GM19452 (cell line): ENCODE data around the gene SEMA3C.

Experiments
- ATAC-seq: cut with Tn5 transposase; IDR thresholded peaks from one replicate; pipeline ENCODE4 v1.9.1; 2021; ENCODE audit not compliant: unreplicated experiment

The SEMA3C gene

GRCh38 chr7:80783678-80784327 is 135.0 kb downstream of the SEMA3C start:
- ATAC-seq: no peak

- no peak for ATAC-seq
Measured at GRCh38 chr7:80783186-80783677, 135.6 kb downstream of the SEMA3C start.

GRCh38 chr7:80781561-80781979 is 137.3 kb downstream of the SEMA3C start:
- ATAC-seq: no peak

GRCh38 chr7:80781146-80781545 is 137.7 kb downstream of the SEMA3C start:
- ATAC-seq: no peak

- ATAC-seq: no peak
Measured at GRCh38 chr7:80779456-80779855, 139.4 kb downstream of the SEMA3C start.

- ATAC-seq: no peak
Measured at GRCh38 chr7:80775897-80776296, 143.0 kb downstream of the SEMA3C start.

- no peak for ATAC-seq
Measured at GRCh38 chr7:80775482-80775881, 143.4 kb downstream of the SEMA3C start.

- no peak for ATAC-seq
Measured at GRCh38 chr7:80774843-80775242, 144.0 kb downstream of the SEMA3C start.

GRCh38 chr7:80773787-80774508 is 144.9 kb downstream of the SEMA3C start:
- no peak for ATAC-seq

- no peak for ATAC-seq
Measured at GRCh38 chr7:80772347-80772993, 146.4 kb downstream of the SEMA3C start.

GRCh38 chr7:80771523-80771922 is 147.3 kb downstream of the SEMA3C start:
- ATAC-seq: no peak

GRCh38 chr7:80770675-80771081 is 148.2 kb downstream of the SEMA3C start:
- no peak for ATAC-seq

GRCh38 chr7:80770061-80770460 is 148.8 kb downstream of the SEMA3C start:
- ATAC-seq: no peak

- ATAC-seq: no peak
Measured at GRCh38 chr7:80768756-80769155, 150.1 kb downstream of the SEMA3C start.

- no peak for ATAC-seq
Measured at GRCh38 chr7:80767654-80768053, 151.2 kb downstream of the SEMA3C start.

GRCh38 chr7:80766724-80767123 is 152.1 kb downstream of the SEMA3C start:
- no peak for ATAC-seq

- no peak for ATAC-seq
Measured at GRCh38 chr7:80764132-80764531, 154.7 kb downstream of the SEMA3C start.

- ATAC-seq: no peak
Measured at GRCh38 chr7:80763704-80764103, 155.1 kb downstream of the SEMA3C start.

GRCh38 chr7:80763289-80763688 is 155.6 kb downstream of the SEMA3C start:
- no peak for ATAC-seq

GRCh38 chr7:80760292-80760691 is 158.6 kb downstream of the SEMA3C start:
- ATAC-seq: no peak

- no peak for ATAC-seq
Measured at GRCh38 chr7:80752954-80753690, 165.7 kb downstream of the SEMA3C start.
